ENCODE results near the gene DMAP1. TPM values are rescaled to one million over a fixed set of nuclear protein-coding genes. Genes with fewer than 3 reads are reported as not detected.

DMAP1 gene
- total and polyA plus RNA-seq, 2 of the 8 experiments (the other 6 are each of a cell fraction or from before 2014, with no cell fraction given): 36.4 to 42.4 TPM

DNA sequence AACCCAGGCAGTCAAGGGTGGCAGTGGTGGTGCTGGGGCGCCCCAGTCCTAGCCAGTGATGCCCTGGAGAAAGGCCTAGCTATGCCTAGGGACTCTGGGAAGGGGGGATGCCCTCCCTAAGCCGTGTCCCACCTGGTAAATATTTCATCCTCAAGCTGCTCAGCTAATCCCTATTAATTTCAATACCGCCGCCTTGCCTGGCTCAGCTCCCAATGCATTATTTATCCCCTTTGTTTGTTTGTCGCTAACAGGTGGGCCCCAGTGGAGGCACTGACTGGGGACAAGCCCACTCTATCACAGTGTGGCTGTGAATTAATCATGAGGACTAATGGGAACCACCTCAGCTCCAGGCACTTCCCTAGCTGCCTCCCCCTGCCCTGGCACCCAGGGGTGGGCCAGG lies 22.5 kb downstream of the DMAP1 start:
- no peak overlapping the region for H3K4me3 ChIP-seq (ENCODE audit: extremely low read depth in 1 of 4, insufficient read depth in 2 of 4, low read depth in 3 of 4, low read length in 4 of 4)
- DNase-seq (ENCODE audit: low read depth in 1 of 2, low spot score in 2 of 2) (no peak), FAIRE-seq (no peak)
- peaks cover 0 to 3% of the 10 kb centered on the region in 2 experiments for H4K20me1 ChIP-seq (replicated peaks in 1 of 2; ENCODE audit: control insufficient read depth in 1 of 2, insufficient read depth in 2 of 2, low read length in 2 of 2)
- no peaks in the 10 kb centered on the region for H3K79me1 ChIP-seq (ENCODE audit: low read depth, low read length)
- no peak overlapping the region for H2BK5ac ChIP-seq (ENCODE audit: low read depth, low read length)
- peaks cover 0 to 10% (median 2%) of the 10 kb centered on the region in 4 experiments; a peak in 3 of 8 replicates for H3K36me3 ChIP-seq (ENCODE audit: control insufficient read depth in 2 of 4, insufficient read depth in 4 of 4, low read length in 3 of 4)
- H3K27me3 ChIP-seq (replicated peaks in 1 of 4; ENCODE audit: control insufficient read depth in 3 of 4, extremely low read depth in 1 of 4, insufficient read depth in 3 of 4, low read length in 3 of 4): no peaks in the 10 kb centered on the region
- no peak overlapping the region for H2BK12ac ChIP-seq (ENCODE audit: low read depth, low read length)
- H2AFZ ChIP-seq (ENCODE audit: low read length): no peak overlapping the region
- no peak overlapping the region for H4K5ac ChIP-seq (ENCODE audit: insufficient read length, low read depth, low read length)
- no peak overlapping the region for H2AK5ac ChIP-seq (ENCODE audit: low read depth, low read length)
- WGBS, 2 experiments (ENCODE audit: extremely low coverage in 1 of 2, insufficient coverage in 1 of 2, insufficient read length in 1 of 2, insufficient replicate concordance in 2 of 2, low coverage in 1 of 2, low lambda C conversion rate in 2 of 2, missing lambda C conversion rate in 1 of 2): 83% methylated on average over 5 of the region's 5 CpGs; no CpG with 5 or more reads in 1 of the 2 experiments
- no peak overlapping the region for H2BK120ac ChIP-seq (replicated peaks; ENCODE audit: low read depth, low read length)
- H2BK15ac ChIP-seq (ENCODE audit: low read length): no peak overlapping the region
- H3K27ac ChIP-seq (ENCODE audit: low read depth, low read length): no peak overlapping the region
- H3K23ac ChIP-seq (ENCODE audit: insufficient read length): no peak overlapping the region
- no peaks in the 10 kb centered on the region for H3K23me2 ChIP-seq (ENCODE audit: low read depth, low read length)
- H3K4me1 ChIP-seq (replicated peaks in 1 of 4; ENCODE audit: control insufficient read depth in 3 of 4, insufficient read depth in 4 of 4, low read length in 3 of 4): peaks cover 0 to 24% (median 15%) of the 10 kb centered on the region in 4 experiments; a peak in 6 of 7 replicates
- H2BK20ac ChIP-seq (ENCODE audit: low read length): no peak overlapping the region
- no peak overlapping the region; the same call in 1 of the 2 replicates for H4K8ac ChIP-seq (ENCODE audit: extremely low read depth, insufficient read depth, low read length)
- H3K4me2 ChIP-seq (ENCODE audit: insufficient read depth in 1 of 2, low read depth in 2 of 2, low read length in 2 of 2): no peak overlapping the region
- no peak overlapping the region for H3K4ac ChIP-seq (replicated peaks; ENCODE audit: insufficient read length, low read depth, low read length)
- no peaks in the 10 kb centered on the region for H3K9me3 ChIP-seq (ENCODE audit: insufficient read depth in 2 of 2, low read depth in 1 of 2, low read length in 1 of 2)
- H3K79me2 ChIP-seq (ENCODE audit: control insufficient read depth in 1 of 2, insufficient read depth in 2 of 2, low read length in 2 of 2): no peaks in the 10 kb centered on the region
- H3K9ac ChIP-seq (replicated peaks in 1 of 4; ENCODE audit: extremely low read depth in 1 of 4, low read depth in 3 of 4, low read length in 3 of 4): no peak overlapping the region; a peak in 1 of 7 replicates
- no peak overlapping the region for H3K14ac ChIP-seq (ENCODE audit: insufficient read length)
- no peak overlapping the region for H3K18ac ChIP-seq (ENCODE audit: extremely low read depth, low read length)
- ChIA-PET POLR2A (ENCODE audit: partially characterized antibody) (interaction anchor here (1.5 kb wide), 1 partner anchor 396 kb away, joined by 3 read pairs; no protein-coding TSS in a partner anchor), CTCF (ENCODE audit: partially characterized antibody) (interaction anchor here (1.0 to 9.5 kb wide), 9 partner anchors 16 to 417 kb away, joined by 3 to 191 read pairs (median 4); partner anchors contain the start of gene DMAP1)
- H3K56ac ChIP-seq (replicated peaks; ENCODE audit: insufficient read length, low read depth, low read length): no peak overlapping the region
- no peak overlapping the region for H4K91ac ChIP-seq (replicated peaks; ENCODE audit: insufficient read length, low read length)
- no peak for TF ChIP-seq BACH1 (IDR thresholded peaks at IDR 0.05; ENCODE audit: low read length)
- TF ChIP-seq, protein P1, sequence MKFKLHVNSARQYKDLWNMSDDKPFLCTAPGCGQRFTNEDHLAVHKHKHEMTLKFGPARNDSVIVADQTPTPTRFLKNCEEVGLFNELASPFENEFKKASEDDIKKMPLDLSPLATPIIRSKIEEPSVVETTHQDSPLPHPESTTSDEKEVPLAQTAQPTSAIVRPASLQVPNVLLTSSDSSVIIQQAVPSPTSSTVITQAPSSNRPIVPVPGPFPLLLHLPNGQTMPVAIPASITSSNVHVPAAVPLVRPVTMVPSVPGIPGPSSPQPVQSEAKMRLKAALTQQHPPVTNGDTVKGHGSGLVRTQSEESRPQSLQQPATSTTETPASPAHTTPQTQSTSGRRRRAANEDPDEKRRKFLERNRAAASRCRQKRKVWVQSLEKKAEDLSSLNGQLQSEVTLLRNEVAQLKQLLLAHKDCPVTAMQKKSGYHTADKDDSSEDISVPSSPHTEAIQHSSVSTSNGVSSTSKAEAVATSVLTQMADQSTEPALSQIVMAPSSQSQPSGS (IDR thresholded peaks at IDR 0.05; ENCODE audit: low read length): no peak
- TF ChIP-seq KDM4A (IDR thresholded peaks at IDR 0.05; ENCODE audit: low read depth, low read length, severe bottlenecking): no peak
- no peak for TF ChIP-seq JUND (IDR thresholded peaks at IDR 0.05; ENCODE audit: low read length)
- no peak for TF ChIP-seq EP300 (IDR thresholded peaks at IDR 0.05; ENCODE audit: borderline replicate concordance in 1 of 2, low read depth in 2 of 2, low read length in 2 of 2)
- no peak for TF ChIP-seq BCL11A (IDR thresholded peaks at IDR 0.05; ENCODE audit: low read depth in 2 of 2, low read length in 2 of 2)
- TF ChIP-seq JUN (IDR thresholded peaks at IDR 0.05; ENCODE audit: low read depth, low read length): no peak
- no peak for TF ChIP-seq CHD1 (IDR thresholded peaks at IDR 0.05; ENCODE audit: low read depth, low read length)
- TF ChIP-seq CTBP2 (IDR thresholded peaks at IDR 0.05; ENCODE audit: borderline replicate concordance, insufficient read depth, insufficient read length, low read length): no peak
- TF ChIP-seq TBP (IDR thresholded peaks at IDR 0.05; ENCODE audit: low read depth, low read length): no peak
- TF ChIP-seq KDM1A (IDR thresholded peaks at IDR 0.05; ENCODE audit: borderline replicate concordance, low read length): no peak
- TF ChIP-seq SRF (IDR thresholded peaks at IDR 0.05; ENCODE audit: low read depth, low read length): no peak

Measured in H1 (cell line).